Neural cell (in vitro differentiated cells): ENCODE measurements around the gene SLC19A1. TPM values are rescaled to one million over a fixed set of nuclear protein-coding genes. Genes with fewer than 3 reads are reported as not detected.

Experiments used
- H2AFZ ChIP-seq: fragments of 200-600, 300-800 bp; sonication (generic), shearing (Covaris generic); 2 replicates; pipeline ENCODE4 v1.6.0; 2014; ENCODE audit warnings: low read depth, mild to moderate bottlenecking, antibody characterized with exemption, low read length, moderate library complexity
- H3F3A ChIP-seq: fragments of 200-600 bp; shearing (Covaris generic); 2 replicates; pipeline ENCODE4 v1.6.1; 2016; ENCODE audit warnings: mild to moderate bottlenecking, moderate library complexity, mixed read lengths, antibody characterized with exemption, low read length; ENCODE audit not compliant: insufficient read depth, poor library complexity, severe bottlenecking
- H3K27ac ChIP-seq: fragments of 200-600, 300-800 bp; sonication (generic), shearing (Covaris generic); 2 replicates; pipeline ENCODE4 v1.5.1; 2014; ENCODE audit warnings: mild to moderate bottlenecking, low read length, moderate library complexity
- H3K27me3 ChIP-seq: fragments of 300-800, 200-600 bp; sonication (generic), shearing (Covaris generic); 2 replicates; pipeline ENCODE4 v1.6.0; 2014; ENCODE audit warnings: mild to moderate bottlenecking, low read depth, low read length, moderate library complexity; ENCODE audit not compliant: insufficient read depth
- H3K36me3 ChIP-seq: fragments of 300-800, 200-600 bp; sonication (generic), shearing (Covaris generic); 2 replicates; pipeline ENCODE4 v1.5.1; 2014; ENCODE audit warnings: mild to moderate bottlenecking, antibody characterized with exemption, low read length, moderate library complexity; ENCODE audit not compliant: insufficient read depth
- H3K4me2 ChIP-seq: fragments of 300-800, 200-600 bp; sonication (generic), shearing (Covaris generic); 2 replicates; pipeline ENCODE4 v1.6.0; 2014; ENCODE audit warnings: mild to moderate bottlenecking, low read length
- H3K4me3 ChIP-seq: fragments of 300-800, 200-600 bp; sonication (generic), shearing (Covaris generic); 2 replicates; pipeline ENCODE4 v1.5.1; 2014; ENCODE audit warnings: mild to moderate bottlenecking, low read length, moderate library complexity
- H3K79me2 ChIP-seq: fragments of 200-600 bp; shearing (Covaris generic); replicated peaks from 2 replicates; pipeline ENCODE4 v1.6.0; 2014; ENCODE audit warnings: mild to moderate bottlenecking, low read length, moderate library complexity; ENCODE audit not compliant: insufficient read depth
- H3K9ac ChIP-seq: fragments of 300-800, 200-600 bp; sonication (generic), shearing (Covaris generic); 2 replicates; pipeline ENCODE4 v1.6.1; 2016; ENCODE audit warnings: mild to moderate bottlenecking, low read length, mixed read lengths
- H3K9me2 ChIP-seq: fragments of 200-600 bp; shearing (Covaris generic); 2 replicates; pipeline ENCODE4 v1.6.1; 2016; ENCODE audit warnings: mild to moderate bottlenecking, low read length, mixed read lengths; ENCODE audit not compliant: insufficient read depth
- H3K9me3 ChIP-seq: fragments of 200-600, 300-800 bp; sonication (generic), shearing (Covaris generic); 2 replicates; pipeline ENCODE4 v1.6.1; 2016; ENCODE audit warnings: mild to moderate bottlenecking, mixed run types, low read length, moderate library complexity, mixed read lengths
- H4K20me1 ChIP-seq: fragments of 200-600 bp; shearing (Covaris generic); 2 replicates; pipeline ENCODE4 v1.6.1; 2016; ENCODE audit warnings: mild to moderate bottlenecking, mixed run types; ENCODE audit not compliant: insufficient read depth
- CTCF ChIP-seq: fragments of 450-650 bp; IDR thresholded peaks from 2 replicates; pipeline ENCODE4 v1.5.1; 2014; ENCODE audit warnings: antibody characterized with exemption, mild to moderate bottlenecking, moderate library complexity; ENCODE audit not compliant: poor library complexity, severe bottlenecking
- EP300 ChIP-seq: fragments of 450-650 bp; conservative IDR thresholded peaks from 2 replicates; pipeline ENCODE4 v1.6.1; 2014; ENCODE audit warnings: antibody characterized with exemption, mild to moderate bottlenecking, moderate library complexity; ENCODE audit not compliant: poor library complexity, severe bottlenecking
- EZH2 ChIP-seq: fragments of 200-600, 300-800 bp; shearing (Covaris generic), sonication (generic); IDR thresholded peaks from 2 replicates; pipeline ENCODE4 v1.6.1; 2014; ENCODE audit warnings: antibody characterized with exemption, low read length, borderline replicate concordance, mild to moderate bottlenecking; ENCODE audit not compliant: insufficient read depth, poor library complexity, severe bottlenecking
- MXI1 ChIP-seq: fragments of 450-650 bp; conservative IDR thresholded peaks from 2 replicates; pipeline ENCODE4 v1.6.1; 2014; ENCODE audit warnings: antibody characterized with exemption, mild to moderate bottlenecking; ENCODE audit not compliant: poor library complexity, severe bottlenecking
- POLR2AphosphoS5 ChIP-seq: IDR thresholded peaks from 2 replicates; pipeline ENCODE4 v1.6.1; 2012
- RAD21 ChIP-seq: fragments of 450-650 bp; conservative IDR thresholded peaks from 2 replicates; pipeline ENCODE4 v1.6.1; 2014; ENCODE audit warnings: antibody characterized with exemption, mild to moderate bottlenecking, moderate library complexity
- SMC3 ChIP-seq: fragments of 450-650 bp; conservative IDR thresholded peaks from 2 replicates; pipeline ENCODE4 v1.6.1; 2014; ENCODE audit warnings: antibody characterized with exemption, mild to moderate bottlenecking, moderate library complexity; ENCODE audit not compliant: poor library complexity
- TAF1 ChIP-seq: IDR thresholded peaks from 2 replicates; pipeline ENCODE4 v1.6.1; 2012; ENCODE audit warnings: low read depth
- polyA plus RNA-seq: library from polyadenylated mRNA; depleted of rRNA; stranded (reverse); fragments of >200 nt; gene quantifications from 2 replicates; pipeline ENCODE4 v1.2.3, GENCODE V29; 2014
- TF ChIP-seq, protein P1 (sequence below): IDR thresholded peaks from 2 replicates; pipeline ENCODE4 v1.6.1; 2012; ENCODE audit warnings: borderline replicate concordance

SLC19A1 gene
- polyA plus RNA-seq, 1 donor from 2014 or later, result 2.9 TPM

DNA sequence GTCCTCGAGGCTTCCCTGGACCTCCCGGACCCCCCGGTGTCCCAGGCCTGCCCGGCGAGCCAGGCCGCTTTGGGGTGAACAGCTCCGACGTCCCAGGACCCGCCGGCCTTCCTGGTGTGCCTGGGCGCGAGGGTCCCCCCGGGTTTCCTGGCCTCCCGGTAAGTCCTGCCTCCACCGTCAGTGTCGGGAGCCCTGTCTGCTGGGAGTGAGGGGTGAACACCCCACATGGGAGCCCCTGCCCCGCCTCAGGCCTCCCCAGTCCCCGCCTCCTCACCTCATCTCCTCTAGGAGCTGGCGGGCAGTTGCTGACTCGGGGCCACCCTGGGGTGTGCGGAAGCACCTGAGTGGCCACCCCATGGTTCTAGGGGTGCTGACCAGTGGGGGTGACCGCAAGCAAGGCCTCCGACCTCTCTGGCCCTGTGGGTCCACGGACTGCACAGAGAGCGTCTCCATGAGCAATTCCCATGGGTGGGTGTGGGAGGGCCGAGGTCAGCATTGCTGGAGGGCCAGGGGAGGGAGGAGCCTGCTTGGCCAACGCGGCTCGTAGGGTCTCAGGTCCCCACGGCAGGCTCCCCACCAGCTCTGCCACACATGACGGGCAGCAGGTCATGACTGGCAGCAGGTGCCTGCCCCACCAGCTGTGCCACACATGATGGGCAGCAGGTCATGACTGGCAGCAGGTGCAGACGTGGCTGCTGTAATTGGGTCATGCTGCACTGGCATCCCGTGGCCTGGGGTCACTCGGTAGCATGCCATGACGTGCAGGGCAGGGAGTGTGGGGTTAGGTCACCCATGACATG lies 61.3 kb downstream of the SLC19A1 start:
- no peak overlapping the region for H3K4me2 ChIP-seq
- H3K36me3 ChIP-seq, result no peaks in the 10 kb centered on the region
- H4K20me1 ChIP-seq, result no peaks in the 10 kb centered on the region
- no peak for TF ChIP-seq TAF1
- no peak for TF ChIP-seq RAD21
- TF ChIP-seq SMC3, result no peak
- TF ChIP-seq EP300, result no peak
- TF ChIP-seq, protein P1, sequence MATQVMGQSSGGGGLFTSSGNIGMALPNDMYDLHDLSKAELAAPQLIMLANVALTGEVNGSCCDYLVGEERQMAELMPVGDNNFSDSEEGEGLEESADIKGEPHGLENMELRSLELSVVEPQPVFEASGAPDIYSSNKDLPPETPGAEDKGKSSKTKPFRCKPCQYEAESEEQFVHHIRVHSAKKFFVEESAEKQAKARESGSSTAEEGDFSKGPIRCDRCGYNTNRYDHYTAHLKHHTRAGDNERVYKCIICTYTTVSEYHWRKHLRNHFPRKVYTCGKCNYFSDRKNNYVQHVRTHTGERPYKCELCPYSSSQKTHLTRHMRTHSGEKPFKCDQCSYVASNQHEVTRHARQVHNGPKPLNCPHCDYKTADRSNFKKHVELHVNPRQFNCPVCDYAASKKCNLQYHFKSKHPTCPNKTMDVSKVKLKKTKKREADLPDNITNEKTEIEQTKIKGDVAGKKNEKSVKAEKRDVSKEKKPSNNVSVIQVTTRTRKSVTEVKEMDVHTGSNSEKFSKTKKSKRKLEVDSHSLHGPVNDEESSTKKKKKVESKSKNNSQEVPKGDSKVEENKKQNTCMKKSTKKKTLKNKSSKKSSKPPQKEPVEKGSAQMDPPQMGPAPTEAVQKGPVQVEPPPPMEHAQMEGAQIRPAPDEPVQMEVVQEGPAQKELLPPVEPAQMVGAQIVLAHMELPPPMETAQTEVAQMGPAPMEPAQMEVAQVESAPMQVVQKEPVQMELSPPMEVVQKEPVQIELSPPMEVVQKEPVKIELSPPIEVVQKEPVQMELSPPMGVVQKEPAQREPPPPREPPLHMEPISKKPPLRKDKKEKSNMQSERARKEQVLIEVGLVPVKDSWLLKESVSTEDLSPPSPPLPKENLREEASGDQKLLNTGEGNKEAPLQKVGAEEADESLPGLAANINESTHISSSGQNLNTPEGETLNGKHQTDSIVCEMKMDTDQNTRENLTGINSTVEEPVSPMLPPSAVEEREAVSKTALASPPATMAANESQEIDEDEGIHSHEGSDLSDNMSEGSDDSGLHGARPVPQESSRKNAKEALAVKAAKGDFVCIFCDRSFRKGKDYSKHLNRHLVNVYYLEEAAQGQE, result no peak
- TF ChIP-seq EZH2, result no peak
- no peak overlapping the region for H2AFZ ChIP-seq
- H3F3A ChIP-seq, result no peaks in the 10 kb centered on the region
- H3K9me2 ChIP-seq, result no peaks in the 10 kb centered on the region
- no peaks in the 10 kb centered on the region for H3K79me2 ChIP-seq
- H3K4me3 ChIP-seq, result no peak overlapping the region
- no peak overlapping the region for H3K27ac ChIP-seq
- H3K9me3 ChIP-seq, result no peaks in the 10 kb centered on the region
- H3K9ac ChIP-seq, result no peak overlapping the region
- H3K27me3 ChIP-seq, result no peaks in the 10 kb centered on the region

GRCh38 chr21:45479691-45480675 lies 62.3 kb downstream of the SLC19A1 start:
- no peak overlapping the region for H3K9ac ChIP-seq
- no peaks in the 10 kb centered on the region for H3K36me3 ChIP-seq
- H3K27ac ChIP-seq, result no peak overlapping the region
- no peaks in the 10 kb centered on the region for H4K20me1 ChIP-seq
- H3K79me2 ChIP-seq, result no peaks in the 10 kb centered on the region
- TF ChIP-seq SMC3 (no peak), EP300 (no peak), TAF1 (no peak), EZH2 (no peak), POLR2AphosphoS5 (no peak), CTCF (no peak), RAD21 (no peak), MXI1 (no peak)
- TF ChIP-seq, protein P1, result no peak
- H3K4me3 ChIP-seq, result no peak overlapping the region
- H3K27me3 ChIP-seq, result no peaks in the 10 kb centered on the region
- H3K9me2 ChIP-seq, result no peaks in the 10 kb centered on the region
- H2AFZ ChIP-seq, result no peak overlapping the region
- no peaks in the 10 kb centered on the region for H3F3A ChIP-seq
- no peaks in the 10 kb centered on the region for H3K9me3 ChIP-seq
- no peak overlapping the region for H3K4me2 ChIP-seq
